Measurements from ENCODE around the gene HINFP. TPM values are rescaled to one million over a fixed set of nuclear protein-coding genes. Genes with fewer than 3 reads are reported as not detected.
A peak's percentile ranks its signal among the peaks of the same experiment; 100 is the strongest.

Gene HINFP
- total and polyA plus RNA-seq, 9 of the 15 experiments (the other 6 are each of a cell fraction or from before 2014, with no cell fraction given) = 13.8 to 34.1 (median 22.5) TPM

DNA sequence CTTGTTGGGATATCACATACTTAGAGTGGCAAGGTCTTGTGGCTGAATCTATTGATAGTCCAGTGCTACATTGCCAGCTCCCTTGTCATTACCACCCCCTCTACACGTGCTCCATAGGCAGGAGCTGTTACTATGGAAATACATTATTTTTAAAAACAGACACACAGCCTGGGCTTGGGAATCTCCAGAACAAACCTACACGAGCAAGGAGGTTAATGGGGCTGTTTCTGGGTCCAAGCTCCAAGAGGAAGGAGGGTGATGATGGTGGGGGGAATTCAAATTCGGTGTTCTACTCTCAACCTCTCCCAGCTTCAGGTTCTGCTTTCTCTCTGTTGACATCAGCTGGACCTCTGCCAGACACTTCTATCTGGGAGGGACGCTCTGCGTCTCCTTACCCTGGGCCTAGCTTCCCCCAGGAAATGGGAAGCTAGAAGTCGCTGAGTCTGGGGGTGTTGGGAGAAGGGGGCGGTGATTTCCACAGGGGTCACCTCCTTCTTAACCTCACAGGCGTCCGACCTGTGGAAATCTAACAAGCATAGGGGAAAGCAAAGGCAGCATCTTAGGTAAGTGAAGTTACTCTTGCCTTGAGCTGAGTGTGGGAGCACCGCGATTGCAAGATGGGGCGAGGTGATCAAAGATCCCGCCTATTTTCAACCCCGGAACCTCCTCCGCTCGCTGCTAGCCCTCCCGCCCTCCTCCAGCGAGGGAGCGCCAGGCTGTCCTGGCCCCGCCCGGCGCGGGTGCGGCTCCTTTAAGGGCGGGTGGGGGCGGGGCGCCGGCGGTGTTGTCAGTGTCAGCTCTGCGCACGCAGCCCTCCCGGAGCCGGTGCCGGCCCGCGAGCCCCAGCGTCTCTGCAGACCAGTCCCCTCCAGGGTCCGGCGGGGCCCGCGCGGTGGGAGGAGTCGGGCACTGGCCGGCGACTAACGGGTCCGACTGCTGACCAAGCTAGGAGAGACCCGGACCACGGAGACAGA is 14.5 kb upstream of the HINFP start, which contains the start of gene C2CD2L (continued):
- TF ChIP-seq HDAC8 (tag; IDR thresholded peaks at IDR 0.05) = no peak
- TF ChIP-seq HCFC1 (IDR thresholded peaks at IDR 0.05; ENCODE audit: low read depth, low read length) = no peak
- TF ChIP-seq, protein P1, sequence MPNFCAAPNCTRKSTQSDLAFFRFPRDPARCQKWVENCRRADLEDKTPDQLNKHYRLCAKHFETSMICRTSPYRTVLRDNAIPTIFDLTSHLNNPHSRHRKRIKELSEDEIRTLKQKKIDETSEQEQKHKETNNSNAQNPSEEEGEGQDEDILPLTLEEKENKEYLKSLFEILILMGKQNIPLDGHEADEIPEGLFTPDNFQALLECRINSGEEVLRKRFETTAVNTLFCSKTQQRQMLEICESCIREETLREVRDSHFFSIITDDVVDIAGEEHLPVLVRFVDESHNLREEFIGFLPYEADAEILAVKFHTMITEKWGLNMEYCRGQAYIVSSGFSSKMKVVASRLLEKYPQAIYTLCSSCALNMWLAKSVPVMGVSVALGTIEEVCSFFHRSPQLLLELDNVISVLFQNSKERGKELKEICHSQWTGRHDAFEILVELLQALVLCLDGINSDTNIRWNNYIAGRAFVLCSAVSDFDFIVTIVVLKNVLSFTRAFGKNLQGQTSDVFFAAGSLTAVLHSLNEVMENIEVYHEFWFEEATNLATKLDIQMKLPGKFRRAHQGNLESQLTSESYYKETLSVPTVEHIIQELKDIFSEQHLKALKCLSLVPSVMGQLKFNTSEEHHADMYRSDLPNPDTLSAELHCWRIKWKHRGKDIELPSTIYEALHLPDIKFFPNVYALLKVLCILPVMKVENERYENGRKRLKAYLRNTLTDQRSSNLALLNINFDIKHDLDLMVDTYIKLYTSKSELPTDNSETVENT (CRISPR knock-in tag; IDR thresholded peaks at IDR 0.05) = no peak
- TF ChIP-seq ZFP36 (IDR thresholded peaks at IDR 0.05; ENCODE audit: low read depth, low read length, partially characterized antibody) = no peak
- TF ChIP-seq ELF2 (CRISPR knock-in tag; IDR thresholded peaks at IDR 0.05) = peak; percentile 70; the same call in 1 of the 2 replicates
- TF ChIP-seq U2AF1 (optimal IDR thresholded peaks at IDR 0.05; ENCODE audit: low read depth, low read length) = no peak
- TF ChIP-seq ILF3 (IDR thresholded peaks at IDR 0.05; ENCODE audit: borderline replicate concordance) = no peak
- no peak for TF ChIP-seq ZNF75A (CRISPR knock-in tag; IDR thresholded peaks at IDR 0.05)
- TF ChIP-seq TAF15 (IDR thresholded peaks at IDR 0.05; ENCODE audit: low read depth, low read length) = no peak
- TF ChIP-seq, protein P2, sequence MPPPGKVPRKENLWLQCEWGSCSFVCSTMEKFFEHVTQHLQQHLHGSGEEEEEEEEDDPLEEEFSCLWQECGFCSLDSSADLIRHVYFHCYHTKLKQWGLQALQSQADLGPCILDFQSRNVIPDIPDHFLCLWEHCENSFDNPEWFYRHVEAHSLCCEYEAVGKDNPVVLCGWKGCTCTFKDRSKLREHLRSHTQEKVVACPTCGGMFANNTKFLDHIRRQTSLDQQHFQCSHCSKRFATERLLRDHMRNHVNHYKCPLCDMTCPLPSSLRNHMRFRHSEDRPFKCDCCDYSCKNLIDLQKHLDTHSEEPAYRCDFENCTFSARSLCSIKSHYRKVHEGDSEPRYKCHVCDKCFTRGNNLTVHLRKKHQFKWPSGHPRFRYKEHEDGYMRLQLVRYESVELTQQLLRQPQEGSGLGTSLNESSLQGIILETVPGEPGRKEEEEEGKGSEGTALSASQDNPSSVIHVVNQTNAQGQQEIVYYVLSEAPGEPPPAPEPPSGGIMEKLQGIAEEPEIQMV (tag; conservative IDR thresholded peaks at IDR 0.05; ENCODE audit: low read depth) = no peak
- TF ChIP-seq ZNF133 (CRISPR knock-in tag; IDR thresholded peaks at IDR 0.05) = no peak
- TF ChIP-seq, protein P3, sequence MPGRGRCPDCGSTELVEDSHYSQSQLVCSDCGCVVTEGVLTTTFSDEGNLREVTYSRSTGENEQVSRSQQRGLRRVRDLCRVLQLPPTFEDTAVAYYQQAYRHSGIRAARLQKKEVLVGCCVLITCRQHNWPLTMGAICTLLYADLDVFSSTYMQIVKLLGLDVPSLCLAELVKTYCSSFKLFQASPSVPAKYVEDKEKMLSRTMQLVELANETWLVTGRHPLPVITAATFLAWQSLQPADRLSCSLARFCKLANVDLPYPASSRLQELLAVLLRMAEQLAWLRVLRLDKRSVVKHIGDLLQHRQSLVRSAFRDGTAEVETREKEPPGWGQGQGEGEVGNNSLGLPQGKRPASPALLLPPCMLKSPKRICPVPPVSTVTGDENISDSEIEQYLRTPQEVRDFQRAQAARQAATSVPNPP (IDR thresholded peaks at IDR 0.05; ENCODE audit: borderline replicate concordance, insufficient read depth, insufficient read length) = no peak
- no peak for TF ChIP-seq MCM7 (IDR thresholded peaks at IDR 0.05)
- TF ChIP-seq CAMTA2 (CRISPR knock-in tag; conservative IDR thresholded peaks at IDR 0.05) = no peak
- TF ChIP-seq LCOR (CRISPR knock-in tag; IDR thresholded peaks at IDR 0.05) = no peak
- no peak for TF ChIP-seq CREM (IDR thresholded peaks at IDR 0.05; ENCODE audit: low read depth)
- TF ChIP-seq FOXA3 (CRISPR knock-in tag; conservative IDR thresholded peaks at IDR 0.05 in 1 of 2, IDR thresholded peaks at IDR 0.05 in 1 of 2) = peak; percentile 60 to 90
- TF ChIP-seq POLR2A (conservative IDR thresholded peaks at IDR 0.05) = peak; percentile 82
- no peak for TF ChIP-seq ZNF311 (CRISPR knock-in tag; IDR thresholded peaks at IDR 0.05)
- TF ChIP-seq ZNF212 (CRISPR knock-in tag; IDR thresholded peaks at IDR 0.05) = no peak
- no peak for TF ChIP-seq RAD51 (IDR thresholded peaks at IDR 0.05; ENCODE audit: borderline replicate concordance, low read depth)
- peak; percentile 25; the same call in 1 of the 2 replicates for TF ChIP-seq MTA1 (IDR thresholded peaks at IDR 0.05; ENCODE audit: borderline replicate concordance)
- TF ChIP-seq ZNF239 (CRISPR knock-in tag; IDR thresholded peaks at IDR 0.05) = no peak
